H1 (cell line): Measurements from ENCODE around the gene MT2A. TPM values are rescaled to one million over a fixed set of nuclear protein-coding genes. Genes with fewer than 3 reads are reported as not detected.

Experiments used
- CTCF ChIA-PET: fragments of 300-600 bp; sonication (Branson Sonifier 250); formaldehyde crosslinking; loops from one replicate; lab custom pipeline; 2021; ENCODE audit not compliant: partially characterized antibody; lab: Charles Lee
- POLR2A ChIA-PET: fragments of 300-600 bp; sonication (Branson Sonifier 250); formaldehyde crosslinking; loops from one replicate; lab custom pipeline; 2021; ENCODE audit warnings: inconsistent platforms; ENCODE audit not compliant: partially characterized antibody; lab: Charles Lee
- DNase-seq, 2 experiments: peaks; one replicate each; pipeline versions ENCODE4 v3.0.0 to v3.0.0-alpha.2; 2010 to 2022; ENCODE audit warnings: low spot score in 2 of 2, low read depth in 1 of 2, mixed read lengths in 1 of 2
- FAIRE-seq: peaks from 2 replicates; lab custom pipeline; 2011; peaks lifted over from hg19 to GRCh38; lab: Jason Lieb, UNC
- H2AFZ ChIP-seq: 2 replicates; pipeline ENCODE4 v1.8.1; 2012; ENCODE audit warnings: low read length, inconsistent platforms
- H2AK5ac ChIP-seq: 2 replicates; pipeline ENCODE4 v1.6.1; 2013; ENCODE audit warnings: low read depth, low read length
- H2BK120ac ChIP-seq: replicated peaks from 2 replicates; pipeline ENCODE3; 2013; ENCODE audit warnings: low read depth, low read length, inconsistent platforms
- H2BK12ac ChIP-seq: 2 replicates; pipeline ENCODE4 v1.6.1; 2013; ENCODE audit warnings: low read depth, low read length
- H2BK15ac ChIP-seq: 2 replicates; pipeline ENCODE4 v1.6.1; 2013; ENCODE audit warnings: low read length
- H2BK20ac ChIP-seq: 2 replicates; pipeline ENCODE4 v1.6.1; 2013; ENCODE audit warnings: low read length
- H2BK5ac ChIP-seq: 2 replicates; pipeline ENCODE4 v1.6.1; 2013; ENCODE audit warnings: low read depth, low read length
- H3K14ac ChIP-seq: 2 replicates; pipeline ENCODE4 v1.6.1; 2013; ENCODE audit warnings: inconsistent platforms; ENCODE audit not compliant: insufficient read length
- H3K18ac ChIP-seq: 2 replicates; pipeline ENCODE4 v1.6.1; 2013; ENCODE audit warnings: low read length; ENCODE audit errors: extremely low read depth
- H3K23ac ChIP-seq: 2 replicates; pipeline ENCODE4 v1.6.1; 2013; ENCODE audit warnings: inconsistent platforms; ENCODE audit not compliant: insufficient read length
- H3K23me2 ChIP-seq: 2 replicates; pipeline ENCODE4 v1.6.1; 2013; ENCODE audit warnings: low read depth, low read length
- H3K27ac ChIP-seq: 2 replicates; pipeline ENCODE4 v1.6.1; 2011; ENCODE audit warnings: low read depth, low read length, inconsistent platforms
- H3K27me3 ChIP-seq, 4 experiments: replicated peaks in 1 of 4; 1 replicate in 1 of 4; 2 replicates in 3 of 4; pipeline versions ENCODE4 v1.6.1 to v1.8.1; 2011 to 2013; ENCODE audit warnings: low read length in 3 of 4, mild to moderate bottlenecking in 3 of 4, inconsistent platforms in 2 of 4, mixed read lengths in 2 of 4, moderate library complexity in 1 of 4; ENCODE audit not compliant: control insufficient read depth in 3 of 4, insufficient read depth in 3 of 4; ENCODE audit errors: extremely low read depth in 1 of 4
- H3K36me3 ChIP-seq, 4 experiments: 2 replicates each; pipeline versions ENCODE4 v1.6.1 to v1.8.1; 2011 to 2013; ENCODE audit warnings: mild to moderate bottlenecking in 4 of 4, low read length in 3 of 4, moderate library complexity in 2 of 4, control low read depth in 1 of 4, inconsistent platforms in 1 of 4; ENCODE audit not compliant: insufficient read depth in 4 of 4, control insufficient read depth in 2 of 4
- H3K4ac ChIP-seq: replicated peaks from 2 replicates; pipeline ENCODE3; 2013; ENCODE audit warnings: low read length, low read depth, mixed read lengths, inconsistent platforms; ENCODE audit not compliant: insufficient read length
- H3K4me1 ChIP-seq, 4 experiments: replicated peaks in 1 of 4; 1 replicate in 1 of 4; 2 replicates in 3 of 4; pipeline versions ENCODE4 v1.6.1 to v1.8.1; 2011 to 2013; ENCODE audit warnings: low read length in 3 of 4, inconsistent platforms in 2 of 4, mixed read lengths in 1 of 4; ENCODE audit not compliant: insufficient read depth in 4 of 4, control insufficient read depth in 3 of 4
- H3K4me2 ChIP-seq, 2 experiments: 2 replicates each; pipeline versions ENCODE4 v1.6.1 to v1.8.1; 2011 to 2013; ENCODE audit warnings: low read depth in 2 of 2, low read length in 2 of 2, control low read depth in 1 of 2, inconsistent platforms in 1 of 2, mild to moderate bottlenecking in 1 of 2; ENCODE audit not compliant: insufficient read depth in 1 of 2
- H3K4me3 ChIP-seq, 4 experiments: fragments of 200-600, 300-600 bp in 1 of 4; sonication (generic), shearing (Covaris generic), sonication (Bioruptor Twin) in 1 of 4; 2 replicates each; pipeline versions ENCODE4 v1.5.1 to v1.8.1; 2011 to 2016; ENCODE audit warnings: low read length in 4 of 4, low read depth in 3 of 4, control low read depth in 2 of 4, inconsistent platforms in 2 of 4, mild to moderate bottlenecking in 2 of 4, mixed read lengths in 1 of 4, moderate library complexity in 1 of 4; ENCODE audit not compliant: insufficient read depth in 2 of 4; ENCODE audit errors: extremely low read depth in 1 of 4
- H3K56ac ChIP-seq: replicated peaks from 2 replicates; pipeline ENCODE3; 2013; ENCODE audit warnings: low read depth, mild to moderate bottlenecking, mixed read lengths, low read length, inconsistent platforms; ENCODE audit not compliant: insufficient read length
- H3K79me1 ChIP-seq: 2 replicates; pipeline ENCODE4 v1.6.1; 2013; ENCODE audit warnings: low read depth, low read length, control low read depth
- H3K79me2 ChIP-seq, 2 experiments: 2 replicates each; pipeline versions ENCODE4 v1.6.1 to v1.8.1; 2012 to 2013; ENCODE audit warnings: low read length in 2 of 2, mild to moderate bottlenecking in 2 of 2, inconsistent platforms in 1 of 2; ENCODE audit not compliant: insufficient read depth in 2 of 2, control insufficient read depth in 1 of 2
- H3K9ac ChIP-seq, 4 experiments: replicated peaks in 1 of 4; 1 replicate in 1 of 4; 2 replicates in 3 of 4; pipeline versions ENCODE4 v1.6.1 to v1.8.1; 2011 to 2013; ENCODE audit warnings: low read depth in 3 of 4, low read length in 3 of 4, control low read depth in 2 of 4, mild to moderate bottlenecking in 2 of 4, moderate library complexity in 2 of 4, inconsistent platforms in 1 of 4; ENCODE audit errors: extremely low read depth in 1 of 4
- H3K9me3 ChIP-seq, 2 experiments: 2 replicates each; pipeline versions ENCODE4 v1.6.1 to v1.8.1; 2012 to 2013; ENCODE audit warnings: mild to moderate bottlenecking in 2 of 2, moderate library complexity in 2 of 2, control low read depth in 1 of 2, inconsistent platforms in 1 of 2, low read depth in 1 of 2, low read length in 1 of 2, mixed read lengths in 1 of 2; ENCODE audit not compliant: insufficient read depth in 2 of 2
- H4K20me1 ChIP-seq, 2 experiments: replicated peaks in 1 of 2; 2 replicates each; pipeline versions ENCODE3 to v1.8.1; 2011 to 2013; ENCODE audit warnings: inconsistent platforms in 2 of 2, low read length in 2 of 2, mild to moderate bottlenecking in 1 of 2; ENCODE audit not compliant: insufficient read depth in 2 of 2, control insufficient read depth in 1 of 2
- H4K5ac ChIP-seq: 2 replicates; pipeline ENCODE4 v1.6.1; 2013; ENCODE audit warnings: low read length, low read depth, mixed read lengths, inconsistent platforms; ENCODE audit not compliant: insufficient read length
- H4K8ac ChIP-seq: 2 replicates; pipeline ENCODE4 v1.8.0; 2013; ENCODE audit warnings: mild to moderate bottlenecking, moderate library complexity, low read length, inconsistent platforms; ENCODE audit not compliant: insufficient read depth; ENCODE audit errors: extremely low read depth
- H4K91ac ChIP-seq: replicated peaks from 2 replicates; pipeline ENCODE3; 2013; ENCODE audit warnings: low read length, mixed read lengths, inconsistent platforms; ENCODE audit not compliant: insufficient read length
- CREB1 ChIP-seq: IDR thresholded peaks from 2 replicates; pipeline ENCODE4 v1.6.1; 2012; ENCODE audit warnings: inconsistent platforms
- RBBP5 ChIP-seq: IDR thresholded peaks from 2 replicates; pipeline ENCODE4 v1.7.1; 2012; ENCODE audit warnings: low read depth, mild to moderate bottlenecking, inconsistent platforms, low read length, moderate library complexity, borderline replicate concordance
- SP1 ChIP-seq: IDR thresholded peaks from 2 replicates; pipeline ENCODE4 v1.6.1; 2011; ENCODE audit warnings: low read depth, low read length
- WGBS, 2 experiments: shearing (Covaris generic) in 1 of 2; methylation state at CpG; one replicate each; pipeline versions ENCODE4 v1.1.6 to v1.1.7; 2013 to 2015; ENCODE audit warnings: low lambda C conversion rate in 2 of 2, mixed read lengths in 2 of 2, inconsistent platforms in 1 of 2, low coverage in 1 of 2, missing lambda C conversion rate in 1 of 2; ENCODE audit not compliant: insufficient replicate concordance in 2 of 2, insufficient coverage in 1 of 2, insufficient read length in 1 of 2; ENCODE audit errors: extremely low coverage in 1 of 2, missing lambda C conversion rate in 1 of 2; 5-methylcytosine and 5-hydroxymethylcytosine counted together
- polyA plus RNA-seq, 7 experiments: library from polyadenylated mRNA; depleted of rRNA in 3 of 7; stranded (reverse) in 5 of 7; unstranded in 2 of 7; fragments of >200 nt in 5 of 7; fragments of 200-250 nt in 2 of 7; gene quantifications; 1 replicate in 5 of 7; 2 replicates in 1 of 7; 4 replicates in 1 of 7; pipeline versions ENCODE4 v1.2.1 to v1.2.3, GENCODE V29; 2011 to 2013; ENCODE audit warnings: missing spikeins in 2 of 7, mixed read lengths in 2 of 7
- total RNA-seq: library from RNA; stranded (reverse); fragmentation: NEBNext Ultra II Directional; extraction: Animal tissue kit (Norgen Biotek cat#: 25700); gene quantifications from 2 replicates; pipeline ENCODE4 v1.2.1, GENCODE V29; 2021

Gene MT2A
- total and polyA plus RNA-seq, 2 of the 8 experiments (the other 6 are each of a cell fraction or from before 2014, with no cell fraction given): 9.5 to 30.1 TPM

DNA sequence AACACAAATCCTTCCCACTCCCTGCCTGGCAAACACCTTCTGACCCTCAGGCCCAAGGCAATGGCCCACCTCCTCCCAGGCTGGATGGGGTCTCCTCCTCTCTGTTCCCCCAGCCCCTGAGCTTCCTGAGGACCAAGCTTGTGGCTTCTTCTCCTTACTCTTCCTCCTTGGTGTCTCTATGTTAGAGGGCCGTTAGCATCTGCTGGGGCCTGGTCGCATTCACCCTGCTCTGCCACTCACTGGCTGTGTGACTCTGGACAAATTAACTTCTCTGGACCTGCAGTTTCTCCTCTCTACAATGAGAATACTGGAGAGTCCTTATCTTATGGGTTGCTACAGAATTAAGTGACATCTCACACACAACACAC lies 725 bp upstream of the MT2A start:
- Histone ChIP-seq H3K79me2 (no peaks in the 10 kb centered on the region), H3K4me2 (peak overlapping the region; percentile 70 to 77), H3K36me3 (no peaks in the 10 kb centered on the region), H3K27ac (no peak overlapping the region), H3K4me3 (peak overlapping the region; percentile 35 to 62 (median 47); a peak in 6 of 8 replicates), H2BK12ac (peak overlapping the region; percentile 95), H3K4me1 (peaks cover 7 to 21% (median 10%) of the 10 kb centered on the region in 4 experiments), H3K14ac (no peak overlapping the region), H2AK5ac (peak overlapping the region; percentile 97), H3K27me3 (peaks cover 27 to 62% (median 52%) of the 10 kb centered on the region in 4 experiments), H3K9ac (no peak overlapping the region), H3K23me2 (peaks cover 11% of the 10 kb centered on the region; the same call in 1 of the 2 replicates), H3K9me3 (no peaks in the 10 kb centered on the region), H3K4ac (no peak overlapping the region), H2BK20ac (peak overlapping the region; percentile 66; the same call in 1 of the 2 replicates), H3K79me1 (no peaks in the 10 kb centered on the region), H2BK15ac (peak overlapping the region; percentile 93; the same call in 1 of the 2 replicates), H4K20me1 (peaks cover 0 to 2% of the 10 kb centered on the region in 2 experiments), H3K56ac (no peak overlapping the region), H2BK5ac (no peak overlapping the region), H4K8ac (no peak overlapping the region), H3K18ac (0 out of 2 replicates have a peak overlapping the region, but pooled peaks have one; percentile 66), H3K23ac (no peak overlapping the region), H4K5ac (no peak overlapping the region), H2BK120ac (no peak overlapping the region), H4K91ac (no peak overlapping the region), H2AFZ (0 out of 2 replicates have a peak overlapping the region, but pooled peaks have one; percentile 43)
- WGBS, 2 experiments: 64% methylated on average over 2 of the region's 2 CpGs; no CpG with 5 or more reads in 1 of the 2 experiments
- POLR2A ChIA-PET: interaction anchor here (0.7 to 8.0 kb wide), 5 partner anchors 10 to 74 kb away, joined by 3 to 66 read pairs (median 3); partner anchors contain the start of gene MT1E
- TF ChIP-seq RBBP5 (0 out of 2 replicates have a peak, but pooled peaks have one; percentile 22), SP1 (no peak), CREB1 (no peak)
- DNase-seq (no peak), FAIRE-seq (no peak)
- CTCF ChIA-PET: interaction anchor here (0.9 to 9.2 kb wide), 7 partner anchors 10 to 95 kb away, joined by 3 to 85 read pairs (median 4); partner anchors contain the start of gene MT1E
